HG03280 (cell line): Measurements from ENCODE around the gene PROC.
A peak's percentile ranks its signal among the peaks of the same experiment; 100 is the strongest.

ENCODE experiments used
- ATAC-seq: cut with Tn5 transposase; IDR thresholded peaks from one replicate; pipeline ENCODE4 v1.9.1; 2021; ENCODE audit warnings: mild to moderate bottlenecking, moderate library complexity; ENCODE audit not compliant: unreplicated experiment

PROC gene

GRCh38 chr2:127418300-127419111 is at the start of gene PROC:
TSS of gene PROC (plus strand) at chr2:127418427. CDS start at chr2:127419943, 1,516 bp downstream.
- ATAC-seq = no peak

- ATAC-seq = no peak
These were observed 48.2 kb upstream of the PROC start for GRCh38 chr2:127370010-127370409.

DNA sequence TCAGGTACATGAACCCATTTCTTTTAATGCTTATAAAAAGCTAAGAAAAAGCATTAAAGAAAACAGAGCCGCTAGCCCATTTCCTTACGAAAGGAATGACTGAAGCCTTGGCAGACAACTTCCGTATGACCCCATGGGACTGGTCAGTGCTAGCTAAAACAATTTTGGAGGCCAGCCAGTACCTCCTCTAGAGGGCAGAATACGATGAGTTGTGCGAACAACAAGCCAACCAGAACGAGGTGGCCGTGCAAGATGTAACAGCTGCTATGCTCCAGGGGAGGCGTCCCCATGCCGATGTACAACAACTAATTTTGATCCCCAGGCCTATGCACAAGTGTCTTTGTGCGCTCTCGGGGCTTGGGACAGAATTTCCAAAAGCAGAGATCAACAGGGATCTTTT is 47.2 kb upstream of the PROC start:
- no peak for ATAC-seq

GRCh38 chr2:127373362-127374083 is 44.7 kb upstream of the PROC start:
- ATAC-seq = no peak

DNA sequence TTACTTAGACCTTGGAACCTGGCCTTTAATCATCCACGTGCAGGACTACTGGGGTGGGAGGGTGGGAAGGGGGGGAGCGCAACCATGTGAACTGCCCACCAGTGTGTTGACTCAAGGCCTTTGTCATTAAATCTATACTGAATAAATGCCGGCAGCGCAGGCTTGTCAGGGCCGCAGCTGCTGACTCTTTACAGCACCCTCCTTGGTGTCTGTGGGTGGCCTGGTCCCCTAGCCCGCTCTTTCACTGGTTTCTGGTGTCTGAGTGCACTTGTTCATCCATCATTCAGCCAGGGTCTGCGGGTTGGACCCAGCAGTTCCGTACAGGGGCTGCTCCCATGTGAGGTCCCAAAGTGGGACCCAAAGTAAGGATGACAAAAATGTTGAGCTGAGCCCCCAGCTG is 42.0 kb upstream of the PROC start:
- no peak for ATAC-seq

DNA sequence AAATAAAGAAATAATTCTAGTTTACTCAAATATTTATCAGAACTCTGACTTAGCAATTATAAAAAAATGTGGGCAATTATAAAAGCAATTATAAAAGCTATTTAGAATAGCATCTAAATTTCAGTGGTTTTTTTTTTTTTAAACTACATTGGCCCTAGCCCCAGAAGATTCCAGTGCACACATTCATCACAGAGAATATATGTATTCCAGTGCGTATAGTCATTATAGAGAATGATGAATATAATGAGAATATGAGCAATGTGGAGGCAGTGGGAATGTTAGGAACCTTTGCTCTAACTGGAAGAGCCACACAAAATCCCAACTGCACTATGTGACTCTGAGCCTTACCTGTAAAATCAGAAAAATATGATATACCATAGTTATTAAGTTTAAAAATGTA is 41.0 kb upstream of the PROC start:
- no peak for ATAC-seq

DNA sequence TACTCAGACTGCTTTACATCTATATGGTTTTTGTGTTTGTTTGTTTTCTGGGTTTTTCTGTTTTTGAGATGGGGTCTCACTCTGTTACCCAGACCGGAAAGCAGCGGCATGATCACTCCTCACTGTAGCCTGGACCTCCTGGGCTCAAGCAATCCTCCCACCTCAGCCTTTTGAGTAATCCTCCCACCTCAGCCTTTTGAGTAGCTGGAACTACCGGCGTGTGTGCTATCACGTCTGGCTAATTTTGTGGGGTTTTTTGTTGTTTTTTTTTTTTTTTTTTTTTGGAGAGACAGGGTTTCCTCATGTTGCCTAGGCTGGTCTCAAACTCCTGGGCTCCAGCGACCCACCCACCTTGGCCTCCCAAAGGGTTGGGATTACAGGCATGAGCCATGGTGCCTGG is 39.5 kb upstream of the PROC start:
- no peak for ATAC-seq

DNA sequence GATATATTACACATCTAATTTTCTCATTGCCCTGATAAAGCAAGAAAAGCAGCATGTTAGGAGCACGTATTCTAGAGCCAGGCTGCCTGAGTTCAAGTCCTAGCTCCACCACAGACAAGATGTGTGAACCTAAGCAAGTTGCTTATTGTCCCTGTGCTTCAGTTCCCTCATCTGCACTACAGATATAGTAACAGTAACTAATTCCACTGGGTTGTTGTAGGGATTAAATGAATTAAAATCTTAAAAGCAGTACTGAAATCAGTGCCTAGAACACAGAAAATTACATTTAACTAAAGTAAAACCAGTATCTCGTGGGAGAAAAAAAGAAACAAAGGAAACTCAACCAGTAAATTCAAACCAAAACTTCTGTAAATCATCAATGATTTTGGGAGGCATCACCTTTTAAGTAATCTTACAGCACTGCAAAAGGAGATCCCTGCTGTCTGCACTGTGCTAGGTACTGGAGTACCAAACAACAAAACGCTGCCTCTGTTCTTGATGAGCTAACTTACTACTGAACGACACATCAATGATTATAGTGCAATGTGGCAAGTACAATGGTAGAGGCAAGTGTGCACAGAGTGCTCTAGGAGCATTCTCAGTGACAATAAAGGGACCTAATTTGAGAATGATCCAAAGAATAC is 38.4 kb upstream of the PROC start:
- no peak for ATAC-seq

DNA sequence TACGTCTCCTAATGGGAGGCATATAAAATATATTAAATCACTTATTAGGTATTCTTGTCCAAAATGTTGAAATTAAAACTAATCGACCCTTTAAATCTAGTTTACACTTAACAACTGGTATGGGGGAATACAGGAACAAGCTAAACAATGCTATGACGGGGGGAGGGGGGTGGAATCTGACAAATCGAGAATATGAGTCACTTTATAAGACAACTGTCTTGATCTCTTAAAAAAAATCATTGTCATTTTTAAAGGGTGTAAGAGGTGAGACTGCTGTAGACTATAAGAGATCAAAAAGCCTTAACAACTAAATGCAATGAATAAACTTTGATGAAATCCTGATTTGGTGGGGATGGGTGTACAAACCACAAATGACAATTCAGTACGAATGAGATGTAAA is 36.5 kb upstream of the PROC start:
- ATAC-seq = no peak

DNA sequence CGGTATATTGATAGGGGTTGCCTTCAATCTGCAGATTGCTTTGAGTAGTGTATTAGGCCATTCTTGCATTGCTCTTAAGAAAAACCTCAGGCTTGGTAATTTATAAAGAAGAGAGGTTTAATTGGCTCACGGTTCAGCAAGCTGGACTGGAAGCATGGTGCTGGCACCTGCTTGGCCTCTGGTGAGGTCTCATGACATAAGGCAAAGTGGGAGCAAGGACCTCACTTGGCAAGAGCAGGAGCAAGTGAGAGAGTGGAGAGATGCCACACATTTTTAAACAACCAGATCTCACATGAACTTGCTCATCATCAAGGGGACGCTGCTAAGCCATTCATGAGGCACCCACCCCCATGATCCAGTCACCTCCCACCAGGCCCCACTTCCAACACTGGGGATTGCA is 35.4 kb upstream of the PROC start:
- no peak for ATAC-seq

DNA sequence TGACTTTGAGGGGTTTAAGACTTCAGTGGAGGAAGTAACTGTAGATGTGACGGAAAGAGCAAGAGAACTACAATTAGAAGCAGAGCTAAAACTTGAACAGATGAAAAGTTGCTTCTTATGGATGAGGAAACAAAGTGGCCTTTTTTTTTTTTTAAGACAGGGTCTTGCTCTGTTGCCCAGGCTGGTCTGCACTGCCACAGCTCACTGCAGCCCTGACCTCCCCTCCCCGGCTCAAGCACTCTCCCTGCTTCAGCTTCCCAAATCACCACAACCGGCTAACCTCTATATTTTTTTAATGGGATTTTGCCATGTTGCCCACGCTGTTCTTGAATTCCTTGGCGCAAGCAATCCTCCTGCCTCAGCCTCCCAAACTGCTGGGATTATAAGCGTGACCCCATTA is 33.7 kb upstream of the PROC start:
- no peak for ATAC-seq

- ATAC-seq = no peak
These were observed 32.0 kb upstream of the PROC start for GRCh38 chr2:127386246-127386645.

GRCh38 chr2:127386764-127387654 is 31.2 kb upstream of the PROC start:
- ATAC-seq = peak; percentile 71

GRCh38 chr2:127387655-127388422 is 30.4 kb upstream of the PROC start, which contains the start of gene MAP3K2:
TSS of gene MAP3K2 (minus strand) at chr2:127387975. CDS start at chr2:127343129, 44,846 bp downstream.
- ATAC-seq = peak; percentile 76

DNA sequence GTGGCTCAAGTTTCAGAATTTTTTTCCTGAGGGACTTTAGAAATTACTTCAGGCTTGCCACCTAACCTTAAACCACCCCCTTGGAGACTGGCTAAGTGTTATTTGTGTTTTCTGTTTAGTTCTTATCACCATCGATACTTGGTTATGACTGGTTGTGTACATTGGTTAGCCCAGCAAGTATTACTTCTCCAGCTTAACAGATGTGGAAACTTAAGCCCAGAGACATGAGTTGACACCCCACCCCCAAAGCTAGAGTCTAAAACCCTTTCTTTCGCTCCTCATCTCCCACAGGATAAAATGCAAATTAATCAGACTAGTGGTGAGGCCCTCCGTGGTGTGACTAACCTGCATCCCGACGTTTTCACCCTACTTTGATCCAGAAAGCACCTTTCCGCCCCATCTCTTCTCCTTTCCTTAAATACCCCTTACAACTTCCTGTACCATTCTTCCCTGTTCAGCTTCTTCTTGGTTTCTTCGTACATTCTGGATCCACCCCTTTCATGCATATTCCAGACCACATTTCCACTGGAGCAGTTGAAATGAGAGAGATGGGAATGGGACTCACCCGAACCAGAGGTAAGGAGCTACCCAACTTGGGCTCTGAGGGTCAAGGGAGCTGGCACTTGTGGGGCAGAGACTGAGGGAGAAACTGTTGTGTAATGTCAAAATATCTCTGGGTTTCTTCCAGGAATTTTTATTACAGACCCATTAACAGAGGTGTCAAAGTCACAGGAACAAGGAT is 29.6 kb upstream of the PROC start:
- ATAC-seq = peak; percentile 18

DNA sequence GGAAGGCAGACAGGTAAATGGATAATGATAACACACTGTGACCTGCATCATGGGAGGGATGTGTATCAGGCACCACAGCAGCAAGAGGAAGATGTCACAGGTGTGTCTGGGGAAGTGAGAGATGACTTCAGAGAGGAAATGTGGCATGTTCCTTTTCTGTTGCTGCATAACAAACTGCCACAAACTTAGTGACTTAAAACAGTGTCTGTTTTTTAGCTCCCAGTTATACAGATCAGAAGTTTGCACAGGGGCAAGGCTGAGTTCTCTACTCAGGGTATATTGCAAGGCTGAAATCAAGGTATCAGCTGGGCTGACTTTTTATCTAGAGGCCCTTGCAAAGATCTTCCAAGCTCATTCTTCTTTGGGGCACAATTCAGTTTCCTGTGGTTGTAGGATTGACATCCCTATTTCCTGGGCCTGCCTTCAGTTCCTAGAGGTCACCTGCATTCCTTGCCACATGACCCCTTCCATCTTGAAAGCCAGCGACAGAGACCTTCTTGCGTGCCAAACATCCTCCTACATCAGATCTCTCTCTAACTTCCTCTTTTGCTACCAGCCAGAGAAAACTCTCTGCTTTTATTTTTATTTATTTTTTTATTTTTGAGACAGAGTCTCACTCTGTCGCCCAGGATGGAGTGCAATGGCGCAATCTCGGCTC is 28.3 kb upstream of the PROC start:
- ATAC-seq = no peak

- ATAC-seq = no peak
These were observed 25.9 kb upstream of the PROC start for GRCh38 chr2:127392133-127392827.
